SH-SY5Y (cell line): Measurements from ENCODE around the gene KRTAP5-4.

Experiments
- GATA2 ChIP-seq: IDR thresholded peaks from 2 replicates; pipeline ENCODE4 v1.6.1; 2011; ENCODE audit warnings: mild to moderate bottlenecking, low read depth, low read length
- GATA3 ChIP-seq: IDR thresholded peaks from 2 replicates; pipeline ENCODE4 v1.6.1; 2011; ENCODE audit warnings: low read depth, mild to moderate bottlenecking, low read length, moderate library complexity

GRCh38 chr11:1645357-1645821, 23.5 kb upstream of the KRTAP5-4 start:
- TF ChIP-seq GATA2 (no peak), GATA3 (no peak)
